Astrocyte (in vitro differentiated cells and primary cell): ENCODE measurements around the gene SPRR2E. TPM values are rescaled to one million over a fixed set of nuclear protein-coding genes. Genes with fewer than 3 reads are reported as not detected.

Experiments used
- DNase-seq: peaks from one replicate; pipeline ENCODE4 v3.0.0-alpha.2; 2010; ENCODE audit warnings: low read depth
- FAIRE-seq: peaks from 2 replicates; lab custom pipeline; 2011; peaks lifted over from hg19 to GRCh38; lab: Jason Lieb, UNC
- H2AFZ ChIP-seq: 2 replicates; pipeline ENCODE4 v1.6.0; 2012; ENCODE audit warnings: low read depth, low read length, inconsistent platforms
- H3K27ac ChIP-seq: 2 replicates; pipeline ENCODE4 v1.5.1; 2011; ENCODE audit warnings: low read depth, low read length, inconsistent platforms
- H3K27me3 ChIP-seq: 2 replicates; pipeline ENCODE4 v1.6.0; 2011; ENCODE audit warnings: low read length, inconsistent platforms; ENCODE audit not compliant: insufficient read depth
- H3K36me3 ChIP-seq: 2 replicates; pipeline ENCODE4 v1.5.1; 2011; ENCODE audit warnings: low read length, inconsistent platforms; ENCODE audit not compliant: insufficient read depth
- H3K4me1 ChIP-seq: 2 replicates; pipeline ENCODE4 v1.5.1; 2011; ENCODE audit warnings: low read length, inconsistent platforms; ENCODE audit not compliant: insufficient read depth
- H3K4me2 ChIP-seq: 2 replicates; pipeline ENCODE4 v1.6.0; 2012; ENCODE audit warnings: low read length, inconsistent platforms
- H3K4me3 ChIP-seq: 2 replicates; pipeline ENCODE4 v1.5.1; 2011; ENCODE audit warnings: low read depth, mild to moderate bottlenecking, low read length, inconsistent platforms; ENCODE audit not compliant: insufficient read depth
- H3K79me2 ChIP-seq: 2 replicates; pipeline ENCODE4 v1.6.0; 2012; ENCODE audit warnings: mild to moderate bottlenecking, low read length, inconsistent platforms; ENCODE audit not compliant: insufficient read depth
- H3K9ac ChIP-seq: 2 replicates; pipeline ENCODE4 v1.6.0; 2012; ENCODE audit warnings: mild to moderate bottlenecking, low read length, inconsistent platforms
- H3K9me3 ChIP-seq: 2 replicates; pipeline ENCODE4 v1.5.1; 2012; ENCODE audit warnings: low read depth, mild to moderate bottlenecking, low read length, inconsistent platforms; ENCODE audit not compliant: insufficient read depth
- H4K20me1 ChIP-seq: 2 replicates; pipeline ENCODE4 v1.6.0; 2012; ENCODE audit warnings: low read length, inconsistent platforms; ENCODE audit not compliant: insufficient read depth
- H3K27ac Mint-ChIP-seq: one replicate; pipeline ENCODE4 v1.8.0; 2021; ENCODE audit warnings: mild to moderate bottlenecking, mixed read lengths; ENCODE audit not compliant: unreplicated experiment
- H3K27me3 Mint-ChIP-seq: one replicate; pipeline ENCODE4 v1.8.0; 2021; ENCODE audit warnings: low read depth, mixed read lengths; ENCODE audit not compliant: unreplicated experiment
- H3K36me3 Mint-ChIP-seq: one replicate; pipeline ENCODE4 v1.8.0; 2021; ENCODE audit warnings: low read depth, mixed read lengths; ENCODE audit not compliant: unreplicated experiment
- H3K4me1 Mint-ChIP-seq: one replicate; pipeline ENCODE4 v1.8.0; 2021; ENCODE audit warnings: low read depth, mixed read lengths; ENCODE audit not compliant: unreplicated experiment
- H3K4me3 Mint-ChIP-seq: one replicate; pipeline ENCODE4 v1.8.0; 2021; ENCODE audit warnings: mild to moderate bottlenecking, moderate library complexity, mixed read lengths; ENCODE audit not compliant: unreplicated experiment
- H3K9me3 Mint-ChIP-seq: one replicate; pipeline ENCODE4 v1.8.0; 2021; ENCODE audit warnings: mild to moderate bottlenecking, mixed read lengths; ENCODE audit not compliant: unreplicated experiment
- CTCF ChIP-seq: IDR thresholded peaks from 2 replicates; pipeline ENCODE4 v1.5.1; 2011; ENCODE audit warnings: low read depth, mild to moderate bottlenecking, inconsistent platforms, low read length, moderate library complexity; ENCODE audit not compliant: insufficient read depth
- EZH2 ChIP-seq: IDR thresholded peaks from 2 replicates; pipeline ENCODE4 v1.6.1; 2012; ENCODE audit warnings: mild to moderate bottlenecking, low read length, inconsistent platforms; ENCODE audit not compliant: insufficient read depth
- total RNA-seq: library from RNA; stranded (reverse); gene quantifications from 2 replicates; pipeline ENCODE4 v1.2.1, GENCODE V29; 2021

SPRR2E gene
- total RNA-seq, 1 donor from 2014 or later = not detected

- DNase-seq (no peak), FAIRE-seq (no peak)
- H3K27ac ChIP-seq = no peak overlapping the region
- TF ChIP-seq CTCF (no peak), EZH2 (no peak)
- H3K36me3 ChIP-seq = no peaks in the 10 kb centered on the region
- Mint-ChIP-seq H3K9me3 (peaks cover 2% of the 10 kb centered on the region), H3K27ac (no peak overlapping the region), H3K4me1 (no peaks in the 10 kb centered on the region), H3K36me3 (no peaks in the 10 kb centered on the region), H3K27me3 (no peaks in the 10 kb centered on the region), H3K4me3 (no peak overlapping the region)
- H3K27me3 ChIP-seq = no peaks in the 10 kb centered on the region
- no peaks in the 10 kb centered on the region for H3K79me2 ChIP-seq
- no peak overlapping the region for H3K4me2 ChIP-seq
- no peak overlapping the region for H2AFZ ChIP-seq
- no peak overlapping the region for H3K4me3 ChIP-seq
- H3K9me3 ChIP-seq = no peaks in the 10 kb centered on the region
- no peaks in the 10 kb centered on the region for H3K4me1 ChIP-seq
- no peak overlapping the region for H3K9ac ChIP-seq
- H4K20me1 ChIP-seq = no peaks in the 10 kb centered on the region
These were observed 6.7 kb downstream of the SPRR2E start for GRCh38 chr1:153087652-153088051.

- Histone ChIP-seq H2AFZ (no peak overlapping the region), H3K4me1 (no peaks in the 10 kb centered on the region), H3K27me3 (no peaks in the 10 kb centered on the region), H3K27ac (no peak overlapping the region), H3K4me3 (no peak overlapping the region), H3K9me3 (no peaks in the 10 kb centered on the region), H4K20me1 (no peaks in the 10 kb centered on the region), H3K4me2 (no peak overlapping the region), H3K79me2 (no peaks in the 10 kb centered on the region), H3K36me3 (no peaks in the 10 kb centered on the region), H3K9ac (no peak overlapping the region)
- no peaks in the 10 kb centered on the region for H3K36me3 Mint-ChIP-seq
- H3K9me3 Mint-ChIP-seq = peaks cover 2% of the 10 kb centered on the region
- H3K27me3 Mint-ChIP-seq = no peaks in the 10 kb centered on the region
- no peak overlapping the region for H3K27ac Mint-ChIP-seq
- H3K4me1 Mint-ChIP-seq = no peaks in the 10 kb centered on the region
- H3K4me3 Mint-ChIP-seq = no peak overlapping the region
- DNase-seq (peak; percentile 4), FAIRE-seq (no peak)
- TF ChIP-seq CTCF (no peak), EZH2 (no peak)
These were observed 12.6 kb downstream of the SPRR2E start for GRCh38 chr1:153081736-153082135.

- no peak overlapping the region for H2AFZ ChIP-seq
- DNase-seq = no peak
- no peaks in the 10 kb centered on the region for H3K9me3 Mint-ChIP-seq
- no peaks in the 10 kb centered on the region for H3K36me3 ChIP-seq
- H3K27ac ChIP-seq = no peak overlapping the region
- no peaks in the 10 kb centered on the region for H3K4me1 ChIP-seq
- no peak overlapping the region for H3K9ac ChIP-seq
- no peak overlapping the region for H3K4me2 ChIP-seq
- H3K4me3 Mint-ChIP-seq = no peak overlapping the region
- H3K36me3 Mint-ChIP-seq = no peaks in the 10 kb centered on the region
- no peak for FAIRE-seq
- no peaks in the 10 kb centered on the region for H3K9me3 ChIP-seq
- no peaks in the 10 kb centered on the region for H3K27me3 Mint-ChIP-seq
- TF ChIP-seq CTCF (no peak), EZH2 (no peak)
- H3K27ac Mint-ChIP-seq = no peak overlapping the region
- no peaks in the 10 kb centered on the region for H3K27me3 ChIP-seq
- no peaks in the 10 kb centered on the region for H3K79me2 ChIP-seq
- no peaks in the 10 kb centered on the region for H4K20me1 ChIP-seq
- H3K4me3 ChIP-seq = no peak overlapping the region
- H3K4me1 Mint-ChIP-seq = no peaks in the 10 kb centered on the region
These were observed 21.3 kb downstream of the SPRR2E start for GRCh38 chr1:153072806-153073726.
